MM.1S (cell line): ENCODE results near the gene RNASE13.

Experiments used
- EZH2 ChIP-seq: fragments of 300-600 bp; sonication (generic); optimal IDR thresholded peaks from 2 replicates; pipeline ENCODE3; 2017; ENCODE audit warnings: low read depth, mild to moderate bottlenecking, antibody characterized with exemption, low read length, mixed read lengths
- EZH2phosphoT487 ChIP-seq: fragments of 300-600 bp; sonication (generic); IDR thresholded peaks from 2 replicates; pipeline ENCODE4 v1.6.1; 2018; ENCODE audit warnings: antibody characterized with exemption, low read length
- TF ChIP-seq, protein P1 (sequence below): fragments of 300-600 bp; sonication (generic); IDR thresholded peaks from 2 replicates; pipeline ENCODE4 v1.5.1; 2016; ENCODE audit warnings: antibody characterized with exemption, low read length, mixed read lengths

- TF ChIP-seq EZH2 (no peak), EZH2phosphoT487 (no peak)
- TF ChIP-seq, protein P1, sequence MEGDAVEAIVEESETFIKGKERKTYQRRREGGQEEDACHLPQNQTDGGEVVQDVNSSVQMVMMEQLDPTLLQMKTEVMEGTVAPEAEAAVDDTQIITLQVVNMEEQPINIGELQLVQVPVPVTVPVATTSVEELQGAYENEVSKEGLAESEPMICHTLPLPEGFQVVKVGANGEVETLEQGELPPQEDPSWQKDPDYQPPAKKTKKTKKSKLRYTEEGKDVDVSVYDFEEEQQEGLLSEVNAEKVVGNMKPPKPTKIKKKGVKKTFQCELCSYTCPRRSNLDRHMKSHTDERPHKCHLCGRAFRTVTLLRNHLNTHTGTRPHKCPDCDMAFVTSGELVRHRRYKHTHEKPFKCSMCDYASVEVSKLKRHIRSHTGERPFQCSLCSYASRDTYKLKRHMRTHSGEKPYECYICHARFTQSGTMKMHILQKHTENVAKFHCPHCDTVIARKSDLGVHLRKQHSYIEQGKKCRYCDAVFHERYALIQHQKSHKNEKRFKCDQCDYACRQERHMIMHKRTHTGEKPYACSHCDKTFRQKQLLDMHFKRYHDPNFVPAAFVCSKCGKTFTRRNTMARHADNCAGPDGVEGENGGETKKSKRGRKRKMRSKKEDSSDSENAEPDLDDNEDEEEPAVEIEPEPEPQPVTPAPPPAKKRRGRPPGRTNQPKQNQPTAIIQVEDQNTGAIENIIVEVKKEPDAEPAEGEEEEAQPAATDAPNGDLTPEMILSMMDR = no peak
These were observed 24.3 kb upstream of the RNASE13 start for GRCh38 chr14:21058903-21059302.
